GM18511 (cell line): ENCODE measurements around the gene LRRC36.
"Not testable (repeated sequence)": the region's sequence is repeated elsewhere in the genome, so short reads cannot be mapped to it uniquely, and the experiment has no call there.

ENCODE experiments used
- ATAC-seq: cut with Tn5 transposase; IDR thresholded peaks from one replicate; pipeline ENCODE4 v1.9.1; 2021; ENCODE audit warnings: mild to moderate bottlenecking, moderate library complexity; ENCODE audit not compliant: unreplicated experiment

LRRC36 gene

GRCh38 chr16:67399749-67400704 is 73.4 kb downstream of the LRRC36 start:
- ATAC-seq, result no peak

GRCh38 chr16:67400901-67401300 is 74.3 kb downstream of the LRRC36 start:
- ATAC-seq, result no peak

- ATAC-seq, result no peak
These were observed 77.5 kb downstream of the LRRC36 start for GRCh38 chr16:67403976-67404555.

- no peak for ATAC-seq
These were observed 78.2 kb downstream of the LRRC36 start for GRCh38 chr16:67404740-67405226.

- no peak for ATAC-seq
These were observed 78.7 kb downstream of the LRRC36 start for GRCh38 chr16:67405336-67405735.

GRCh38 chr16:67406111-67406971 is 79.7 kb downstream of the LRRC36 start:
- no peak for ATAC-seq

GRCh38 chr16:67407176-67407787 is 80.7 kb downstream of the LRRC36 start:
- ATAC-seq, result no peak

- ATAC-seq, result no peak
These were observed 81.3 kb downstream of the LRRC36 start for GRCh38 chr16:67407788-67408452.

- no peak for ATAC-seq
These were observed 83.0 kb downstream of the LRRC36 start for GRCh38 chr16:67409631-67410030.

GRCh38 chr16:67411339-67411738 is 84.7 kb downstream of the LRRC36 start:
- no peak for ATAC-seq

- no peak for ATAC-seq
These were observed 85.7 kb downstream of the LRRC36 start for GRCh38 chr16:67412294-67412693.

- ATAC-seq, result no peak
These were observed 87.6 kb downstream of the LRRC36 start for GRCh38 chr16:67413978-67414911.

GRCh38 chr16:67415421-67415820 is 88.8 kb downstream of the LRRC36 start:
- ATAC-seq, result not testable (repeated sequence)

- ATAC-seq, result peak; percentile 72
These were observed 89.5 kb downstream of the LRRC36 start, which contains the start of gene ZDHHC1 for GRCh38 chr16:67415872-67416793. TSS of gene ZDHHC1 (minus strand) at chr16:67416477. CDS start at chr16:67407775, 8,702 bp downstream.

GRCh38 chr16:67417333-67418061 is 90.9 kb downstream of the LRRC36 start:
- no peak for ATAC-seq

GRCh38 chr16:67419502-67419901 is 92.9 kb downstream of the LRRC36 start:
- no peak for ATAC-seq

- ATAC-seq, result no peak
These were observed 93.3 kb downstream of the LRRC36 start for GRCh38 chr16:67419931-67420330.
